UCSD-AML1 (cell line): ENCODE measurements around the gene RRAS.
"Not testable (repeated sequence)": the region's sequence is repeated elsewhere in the genome, so short reads cannot be mapped to it uniquely, and the experiment has no call there.

Source experiments
- DNase-seq: peaks from one replicate; lab custom pipeline; 2025; ENCODE audit not compliant: unreplicated experiment; lab: John Stamatoyannopoulos, UW

The RRAS gene

DNA sequence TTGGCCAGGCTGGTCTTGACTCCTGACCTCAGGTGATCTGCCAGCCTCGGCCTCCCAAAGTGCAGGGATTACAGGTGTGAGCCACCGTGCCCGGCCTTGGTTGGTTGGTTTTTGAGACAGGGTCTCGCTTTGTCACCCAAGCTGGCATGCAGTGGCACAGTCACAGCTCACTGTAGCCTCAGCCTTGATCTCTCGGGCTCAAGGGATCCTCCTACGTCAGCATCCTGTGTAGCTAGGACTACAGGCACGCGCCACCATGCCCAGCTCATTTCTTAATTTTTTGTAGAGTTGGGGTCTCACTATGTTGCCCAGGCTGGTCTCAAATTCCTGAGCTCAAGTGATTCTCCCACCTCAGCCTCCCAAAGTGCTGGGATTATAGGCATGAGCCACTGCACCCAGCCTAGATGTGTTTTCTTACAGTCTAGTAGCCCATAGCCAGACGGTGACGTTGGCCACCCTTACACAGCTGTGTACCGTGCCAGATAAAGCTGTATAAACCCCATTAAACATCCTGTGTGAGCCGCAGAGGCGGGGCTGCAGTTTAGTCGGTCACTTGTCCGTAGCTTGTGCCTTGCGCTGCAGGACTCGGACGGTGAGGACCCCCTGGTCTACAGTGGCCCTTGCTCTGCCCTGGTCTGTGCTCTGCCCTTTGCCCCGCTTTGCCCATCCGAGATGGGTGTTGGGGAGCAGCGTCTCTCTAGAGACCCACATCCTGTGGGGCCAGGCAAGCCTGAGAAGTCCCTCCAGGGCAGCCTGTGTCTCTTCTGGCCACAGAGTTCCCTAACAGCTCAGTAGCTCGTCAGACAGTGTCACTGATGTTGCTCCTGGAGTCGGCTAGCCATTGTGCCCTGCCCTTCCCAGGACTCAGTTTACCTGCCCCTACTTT is 15.9 kb upstream of the RRAS start:
- DNase-seq: no peak

DNA sequence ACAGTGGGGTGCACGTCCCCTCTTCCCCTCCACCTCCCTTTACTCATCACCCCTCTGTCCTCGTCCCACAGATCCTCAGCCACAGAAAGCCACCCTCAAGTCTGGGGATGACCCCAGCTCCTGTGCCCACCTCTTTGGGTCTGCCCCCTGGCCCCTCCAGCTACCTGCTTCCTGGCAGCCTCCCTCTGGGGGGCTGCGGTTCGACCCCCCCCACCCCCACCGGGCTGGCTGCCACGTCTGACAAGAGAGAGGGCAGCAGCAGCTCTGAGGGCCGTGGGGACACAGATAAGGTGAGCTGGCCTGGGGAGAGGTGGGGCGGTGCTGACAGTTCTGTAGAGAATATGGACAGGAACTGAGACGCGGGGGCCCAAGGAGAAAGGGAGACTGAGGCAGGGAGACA is 14.6 kb upstream of the RRAS start:
- DNase-seq: no peak

DNA sequence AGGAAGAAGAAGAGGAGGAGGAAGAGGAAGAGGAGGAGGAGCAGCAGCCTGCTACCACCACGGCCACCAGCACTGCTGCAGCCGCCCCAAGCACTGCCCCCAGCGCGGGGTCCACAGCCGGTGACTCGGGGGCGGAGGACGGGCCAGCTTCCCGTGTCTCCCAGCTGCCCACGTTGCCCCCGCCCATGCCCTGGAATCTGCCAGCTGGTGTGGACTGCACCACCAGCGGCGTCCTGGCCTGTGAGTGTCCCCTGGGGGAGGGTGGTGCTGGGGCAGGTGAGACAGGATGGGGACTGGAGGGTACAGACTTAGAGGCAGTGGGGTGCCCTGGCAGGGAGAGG is 13.5 kb upstream of the RRAS start:
- DNase-seq: no peak

DNA sequence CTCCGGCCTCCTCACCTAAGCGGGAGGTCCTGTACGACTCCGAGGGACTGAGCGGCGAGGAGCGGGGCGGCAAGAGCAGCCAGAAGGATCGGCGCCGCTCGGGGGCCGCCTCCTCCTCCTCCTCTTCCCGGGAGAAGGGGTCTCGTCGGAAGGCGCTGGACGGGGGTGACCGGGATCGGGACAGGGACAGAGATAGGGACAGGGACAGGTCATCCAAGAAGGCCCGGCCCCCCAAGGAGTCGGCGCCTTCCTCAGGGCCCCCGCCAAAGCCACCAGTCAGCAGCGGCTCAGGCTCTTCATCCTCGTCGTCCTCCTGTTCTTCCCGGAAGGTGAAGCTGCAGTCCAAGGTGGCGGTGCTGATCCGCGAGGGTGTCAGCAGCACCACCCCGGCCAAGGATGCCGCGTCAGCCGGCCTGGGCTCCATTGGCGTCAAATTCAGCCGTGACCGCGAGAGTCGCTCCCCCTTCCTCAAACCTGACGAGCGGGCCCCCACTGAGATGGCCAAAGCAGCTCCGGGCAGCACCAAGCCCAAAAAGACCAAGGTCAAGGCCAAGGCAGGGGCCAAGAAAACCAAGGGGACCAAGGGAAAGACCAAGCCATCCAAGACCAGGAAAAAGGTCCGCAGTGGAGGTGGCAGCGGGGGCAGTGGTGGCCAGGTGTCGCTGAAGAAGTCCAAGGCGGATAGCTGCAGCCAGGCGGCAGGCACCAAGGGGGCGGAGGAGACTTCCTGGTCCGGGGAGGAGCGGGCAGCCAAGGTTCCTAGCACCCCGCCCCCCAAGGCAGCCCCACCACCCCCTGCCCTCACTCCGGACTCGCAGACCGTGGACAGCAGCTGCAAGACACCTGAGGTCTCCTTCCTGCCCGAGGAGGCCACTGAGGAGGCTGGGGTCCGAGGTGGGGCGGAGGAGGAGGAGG is 12.9 kb upstream of the RRAS start:
- no peak for DNase-seq

DNA sequence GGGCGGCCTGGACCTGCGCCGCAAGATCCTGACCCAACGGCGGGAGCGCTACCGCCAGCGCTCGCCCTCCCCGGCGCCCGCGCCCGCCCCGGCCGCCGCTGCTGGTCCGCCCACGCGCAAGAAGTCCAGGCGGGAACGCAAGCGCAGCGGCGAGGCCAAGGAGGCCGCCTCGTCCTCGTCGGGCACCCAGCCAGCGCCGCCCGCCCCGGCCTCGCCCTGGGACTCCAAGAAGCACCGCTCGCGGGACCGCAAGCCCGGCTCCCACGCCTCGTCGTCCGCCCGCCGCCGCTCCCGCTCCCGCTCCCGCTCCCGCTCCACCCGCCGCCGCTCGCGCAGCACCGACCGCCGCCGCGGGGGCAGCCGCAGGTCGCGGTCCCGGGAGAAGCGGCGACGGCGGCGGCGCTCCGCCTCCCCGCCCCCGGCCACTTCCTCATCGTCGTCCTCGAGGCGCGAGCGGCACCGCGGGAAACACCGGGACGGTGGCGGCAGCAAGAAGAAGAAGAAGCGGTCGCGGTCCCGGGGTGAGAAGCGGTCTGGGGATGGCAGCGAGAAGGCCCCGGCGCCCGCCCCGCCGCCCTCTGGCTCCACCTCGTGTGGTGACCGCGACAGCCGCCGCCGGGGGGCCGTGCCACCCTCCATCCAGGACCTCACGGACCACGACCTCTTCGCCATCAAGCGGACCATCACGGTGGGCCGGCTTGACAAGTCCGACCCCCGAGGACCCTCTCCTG is 12.0 kb upstream of the RRAS start:
- DNase-seq: no peak

DNA sequence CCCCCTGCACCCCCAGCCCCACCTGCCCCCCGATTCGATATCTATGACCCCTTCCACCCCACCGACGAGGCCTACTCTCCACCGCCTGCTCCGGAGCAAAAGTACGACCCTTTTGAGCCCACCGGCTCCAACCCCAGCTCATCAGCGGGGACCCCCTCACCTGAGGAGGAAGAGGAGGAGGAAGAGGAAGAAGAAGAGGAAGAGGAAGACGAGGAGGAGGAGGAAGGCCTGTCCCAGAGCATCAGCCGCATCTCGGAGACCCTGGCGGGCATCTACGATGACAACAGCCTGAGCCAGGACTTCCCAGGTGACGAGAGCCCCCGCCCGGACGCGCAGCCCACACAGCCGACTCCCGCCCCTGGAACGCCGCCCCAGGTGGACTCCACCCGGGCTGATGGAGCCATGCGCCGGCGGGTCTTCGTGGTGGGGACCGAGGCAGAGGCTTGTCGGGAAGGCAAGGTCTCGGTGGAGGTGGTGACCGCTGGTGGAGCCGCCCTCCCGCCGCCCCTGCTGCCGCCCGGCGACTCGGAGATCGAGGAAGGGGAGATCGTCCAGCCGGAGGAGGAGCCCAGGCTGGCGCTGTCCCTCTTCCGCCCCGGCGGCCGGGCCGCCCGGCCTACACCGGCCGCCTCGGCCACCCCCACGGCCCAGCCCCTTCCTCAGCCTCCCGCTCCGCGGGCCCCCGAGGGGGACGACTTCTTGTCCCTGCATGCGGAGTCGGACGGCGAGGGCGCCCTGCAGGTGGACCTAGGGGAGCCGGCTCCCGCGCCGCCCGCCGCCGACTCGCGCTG is 11.3 kb upstream of the RRAS start:
- no peak for DNase-seq

DNA sequence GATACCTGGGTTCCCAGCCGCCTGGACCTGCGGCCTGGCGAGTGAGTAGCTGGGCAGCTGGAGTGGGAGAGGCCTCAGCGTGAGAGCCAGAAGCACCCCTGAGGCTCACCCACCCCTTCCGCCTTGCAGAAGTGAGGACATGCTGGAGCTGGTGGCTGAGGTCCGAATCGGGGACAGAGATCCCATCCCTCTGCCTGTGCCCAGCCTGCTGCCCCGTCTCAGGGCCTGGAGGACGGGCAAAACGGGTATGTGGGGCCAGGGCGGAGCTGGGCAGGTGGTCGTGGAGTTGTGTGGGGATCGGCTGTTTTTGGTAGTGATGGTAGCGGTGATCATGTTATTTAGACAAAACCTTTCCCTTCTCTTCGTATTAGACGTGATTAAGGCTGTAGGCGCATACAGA is 6.6 kb upstream of the RRAS start:
- no peak for DNase-seq

DNA sequence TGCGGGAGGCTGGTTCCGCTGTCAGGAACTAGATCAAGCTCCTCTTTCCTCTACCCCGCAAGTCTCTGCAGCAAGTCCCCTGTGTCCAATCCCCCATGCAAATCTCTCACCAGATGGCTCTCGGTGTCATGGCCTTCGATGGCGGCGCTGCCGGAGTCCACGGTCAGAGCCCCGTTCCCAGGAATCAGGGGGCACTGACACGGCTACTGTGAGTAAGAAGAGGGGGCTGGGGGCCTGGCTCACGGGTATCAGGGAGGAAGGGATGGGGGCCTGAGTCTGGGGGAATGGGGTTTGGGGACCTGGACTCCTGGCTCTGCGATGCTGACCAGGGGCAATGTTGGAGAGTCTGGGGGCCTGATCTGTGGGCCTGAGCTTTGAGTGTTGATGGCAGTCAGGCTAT is 6.1 kb upstream of the RRAS start:
- no peak for DNase-seq

DNA sequence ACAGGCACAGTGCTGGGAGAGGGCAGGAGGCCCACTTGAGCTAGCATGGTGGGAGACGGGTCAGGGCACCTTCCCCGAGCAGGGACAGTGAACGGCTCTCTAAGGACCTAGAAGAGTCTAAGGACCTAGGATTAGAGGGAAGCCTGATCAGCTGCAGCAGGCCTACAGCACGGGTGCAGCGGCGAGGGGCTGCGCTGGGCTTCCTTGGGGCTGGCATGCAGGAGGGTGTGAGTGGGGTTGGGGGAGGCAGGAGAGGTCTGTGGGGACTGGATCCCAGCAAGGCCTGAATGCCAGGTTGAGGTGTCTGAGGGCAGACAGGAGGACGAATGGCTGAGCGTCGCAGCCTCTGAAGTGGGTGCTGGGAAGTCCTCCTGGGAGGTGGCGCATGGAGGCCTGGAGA is 5.6 kb upstream of the RRAS start:
- DNase-seq: no peak

DNA sequence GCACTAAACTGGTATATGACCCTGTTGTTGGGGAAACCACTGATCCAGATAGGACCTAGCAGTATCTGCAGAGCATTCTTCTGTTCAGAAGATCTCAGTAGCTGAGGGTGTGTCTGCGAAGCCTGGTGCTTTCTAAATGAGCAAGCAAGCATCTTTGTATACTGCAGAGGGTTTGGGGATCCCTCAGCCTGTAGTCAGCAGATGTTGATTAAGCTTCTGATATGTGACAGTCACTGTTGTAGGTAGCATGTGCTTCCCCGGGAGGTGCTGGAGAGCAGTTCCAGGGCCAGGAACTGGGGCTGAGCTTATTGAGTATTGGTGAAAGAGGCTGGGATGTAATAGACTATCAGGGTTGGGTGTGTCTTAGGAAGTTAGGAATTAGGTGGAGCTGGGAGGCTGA is 3.5 kb upstream of the RRAS start:
- DNase-seq: no peak

DNA sequence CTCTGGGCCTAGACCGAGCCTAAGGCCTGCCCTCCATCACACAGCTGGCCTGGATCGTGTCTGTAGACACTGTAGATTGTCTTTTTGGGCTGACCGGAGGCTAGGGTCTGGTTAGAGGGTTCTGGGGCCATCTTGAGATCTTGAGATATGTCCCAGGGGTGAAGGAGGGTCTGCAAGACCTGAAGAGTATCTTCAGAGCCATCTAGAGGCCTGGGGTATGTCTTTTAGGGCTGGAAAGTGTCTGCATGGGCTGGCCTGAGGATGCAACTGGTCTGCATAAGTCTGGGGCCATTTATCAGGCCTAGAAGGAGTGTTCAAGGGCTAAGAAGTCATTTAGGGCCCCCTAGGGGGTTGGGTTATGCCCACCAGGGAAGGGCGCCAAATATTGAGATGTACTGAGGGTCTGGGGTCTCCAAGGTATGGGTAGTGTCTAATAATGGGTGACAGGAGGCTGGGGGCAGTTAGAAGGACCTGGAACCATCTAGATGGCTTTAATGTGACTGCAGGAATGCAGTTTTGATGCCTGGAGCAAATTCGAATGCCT is 2.6 kb upstream of the RRAS start:
- no peak for DNase-seq

DNA sequence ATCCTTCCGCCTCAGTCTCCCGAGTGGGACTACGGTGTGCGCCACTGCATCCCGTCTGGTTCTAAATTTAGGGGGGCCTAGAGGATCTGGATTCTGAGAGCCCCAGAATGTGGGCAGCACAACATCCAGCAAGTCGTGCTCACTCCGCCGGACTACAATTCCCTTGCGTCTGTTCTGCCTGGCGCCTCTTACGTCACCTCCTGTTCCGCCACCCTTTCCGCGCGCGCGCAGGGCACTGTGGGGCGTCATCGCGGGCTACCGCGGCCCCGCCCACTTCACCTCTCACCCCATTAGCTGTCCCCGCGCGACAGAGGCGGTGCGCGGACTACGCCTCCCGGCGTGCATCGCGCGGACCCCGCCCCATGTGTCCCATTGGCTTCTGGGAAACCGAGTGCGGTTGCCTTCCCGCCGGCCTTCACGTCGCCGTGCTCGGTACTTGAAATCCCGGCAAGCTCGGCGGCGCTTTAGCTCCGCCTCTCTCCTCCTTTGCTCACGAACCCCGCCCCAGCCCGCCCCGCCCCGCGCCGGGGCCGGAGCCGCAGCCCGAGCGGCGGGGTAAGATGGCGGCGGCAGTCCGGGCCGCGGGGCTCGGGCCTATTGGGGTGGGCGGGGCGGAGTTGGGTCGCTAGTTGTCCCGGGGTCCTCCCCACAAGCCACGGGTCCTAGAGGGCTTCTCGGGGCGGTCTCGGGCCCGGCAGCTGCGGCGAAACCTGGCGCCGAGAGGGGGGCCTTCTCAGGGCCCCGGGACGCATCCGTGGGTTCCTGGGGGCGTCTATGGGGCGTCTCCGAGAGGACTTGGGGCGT is 1.9 kb upstream of the RRAS start, which contains the start of gene SCAF1:
Gene SCAF1 (plus strand): TSS at position 522 of the 804 bp plus-strand sequence. CDS start 2,818 bp downstream, outside the sequence.
- DNase-seq: peak; percentile 100

DNA sequence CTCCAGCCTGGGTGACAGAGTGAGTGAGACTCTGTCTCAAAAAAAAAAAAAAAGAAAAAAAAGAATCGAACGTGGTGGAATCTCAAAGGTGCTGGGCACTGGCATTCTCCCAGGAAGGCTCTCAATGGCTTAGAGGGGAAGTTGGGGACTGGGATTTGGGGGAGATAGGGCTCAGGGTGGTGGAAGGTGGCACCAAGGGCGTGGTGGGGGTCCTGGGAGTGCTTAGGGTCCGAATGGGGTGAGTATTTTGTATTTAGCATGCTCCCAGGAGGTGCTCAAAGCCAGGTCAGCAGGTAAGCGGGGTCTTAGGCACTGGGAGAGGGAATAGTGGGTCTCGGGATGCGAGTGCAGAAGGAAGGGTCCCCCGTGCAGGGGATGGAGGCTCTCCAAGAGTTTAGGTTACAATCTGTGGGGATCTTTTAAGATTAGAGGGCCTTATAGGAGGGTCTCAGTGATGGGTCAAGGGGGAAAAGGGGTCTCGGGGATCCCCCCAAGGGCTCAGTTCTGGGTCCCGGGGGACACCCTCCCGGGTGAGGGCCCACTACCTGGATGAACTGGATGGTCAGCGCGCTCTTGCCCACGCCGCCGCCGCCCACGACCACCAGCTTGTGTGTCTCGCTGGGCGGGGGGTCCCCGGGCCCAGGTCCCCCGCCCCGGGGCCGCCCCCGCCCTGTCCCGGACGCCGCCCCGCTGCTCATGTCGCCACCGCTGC is 386 bp downstream of the RRAS start:
- DNase-seq: no peak

DNA sequence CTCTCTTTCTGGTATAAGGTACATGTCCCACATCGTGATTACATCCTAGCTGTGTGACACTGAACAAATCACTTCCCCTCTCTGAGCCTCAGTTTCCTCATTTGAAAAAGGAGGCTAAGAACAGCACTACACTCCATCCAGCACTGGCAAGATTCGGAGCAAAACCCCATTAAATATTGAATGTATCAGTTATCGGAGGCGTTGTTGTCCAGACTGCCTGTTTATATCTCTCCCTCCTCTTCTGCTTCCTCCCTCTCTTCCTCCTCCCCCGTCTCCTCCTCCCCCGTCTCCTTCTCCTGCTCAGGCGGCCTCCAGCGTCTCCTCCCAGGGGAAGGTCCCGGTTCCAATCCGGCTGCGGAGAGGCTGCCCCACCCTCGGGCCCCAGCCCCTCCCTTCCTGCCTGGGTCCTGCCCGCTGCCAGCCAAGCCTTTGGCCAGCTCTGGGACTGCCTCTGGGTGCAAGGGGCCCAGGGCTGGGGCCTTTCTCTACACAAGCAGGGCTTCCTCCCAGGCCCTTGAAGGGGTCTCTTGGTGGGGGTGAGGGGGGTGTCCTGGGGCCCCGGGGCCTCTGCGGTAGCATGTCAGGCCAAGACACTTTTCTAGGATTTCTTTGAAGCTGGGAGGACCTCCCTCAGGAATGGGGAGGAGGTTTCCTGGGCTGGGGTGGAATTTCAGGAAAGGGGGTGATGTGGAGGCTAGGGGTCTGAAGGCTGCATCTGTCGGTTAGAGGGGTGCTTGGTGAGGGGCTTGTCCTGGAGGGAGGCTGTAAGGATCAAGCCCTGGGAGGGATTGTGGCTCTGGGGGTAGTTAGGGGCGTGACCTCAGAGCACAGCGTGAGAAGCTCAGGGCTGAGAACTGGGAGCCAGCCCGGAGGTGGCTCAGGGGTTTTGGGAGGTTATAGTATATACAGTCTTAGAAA is 1.9 kb downstream of the RRAS start:
- DNase-seq: peak; percentile 70

DNA sequence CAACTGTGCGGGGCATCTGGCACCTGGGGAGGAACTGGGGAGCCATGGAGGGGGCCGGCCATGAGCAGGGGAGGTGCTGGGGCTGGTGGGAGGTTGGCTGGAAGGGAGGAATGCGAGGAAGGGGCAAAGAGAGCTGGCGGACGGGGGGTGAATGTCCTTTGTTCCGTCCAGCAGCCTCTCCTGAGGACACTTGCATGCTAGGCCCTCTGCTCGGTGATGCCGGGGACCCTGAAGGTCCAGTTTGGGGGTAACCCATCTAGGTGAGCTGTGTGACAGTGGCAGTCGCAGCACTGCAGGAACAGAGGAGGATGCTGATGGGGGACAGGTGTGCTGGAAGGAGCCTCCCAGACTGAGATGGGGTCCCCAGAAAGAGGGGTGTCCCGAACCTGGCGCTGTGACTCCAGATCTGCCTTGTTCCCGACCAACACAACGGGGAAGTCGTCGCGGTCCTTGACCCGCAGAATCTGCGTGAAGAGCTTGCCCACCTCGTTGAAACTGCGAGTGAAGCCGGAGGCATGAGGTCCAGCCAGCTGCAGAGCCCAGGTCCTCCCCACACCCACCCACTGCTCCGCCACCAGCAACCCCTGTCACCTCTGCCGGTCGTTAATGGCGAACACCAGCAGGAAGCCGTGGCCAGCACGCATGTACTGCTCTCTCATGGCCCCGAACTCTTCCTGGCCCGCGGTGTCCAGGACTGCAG is 3.6 kb downstream of the RRAS start:
- DNase-seq: no peak

DNA sequence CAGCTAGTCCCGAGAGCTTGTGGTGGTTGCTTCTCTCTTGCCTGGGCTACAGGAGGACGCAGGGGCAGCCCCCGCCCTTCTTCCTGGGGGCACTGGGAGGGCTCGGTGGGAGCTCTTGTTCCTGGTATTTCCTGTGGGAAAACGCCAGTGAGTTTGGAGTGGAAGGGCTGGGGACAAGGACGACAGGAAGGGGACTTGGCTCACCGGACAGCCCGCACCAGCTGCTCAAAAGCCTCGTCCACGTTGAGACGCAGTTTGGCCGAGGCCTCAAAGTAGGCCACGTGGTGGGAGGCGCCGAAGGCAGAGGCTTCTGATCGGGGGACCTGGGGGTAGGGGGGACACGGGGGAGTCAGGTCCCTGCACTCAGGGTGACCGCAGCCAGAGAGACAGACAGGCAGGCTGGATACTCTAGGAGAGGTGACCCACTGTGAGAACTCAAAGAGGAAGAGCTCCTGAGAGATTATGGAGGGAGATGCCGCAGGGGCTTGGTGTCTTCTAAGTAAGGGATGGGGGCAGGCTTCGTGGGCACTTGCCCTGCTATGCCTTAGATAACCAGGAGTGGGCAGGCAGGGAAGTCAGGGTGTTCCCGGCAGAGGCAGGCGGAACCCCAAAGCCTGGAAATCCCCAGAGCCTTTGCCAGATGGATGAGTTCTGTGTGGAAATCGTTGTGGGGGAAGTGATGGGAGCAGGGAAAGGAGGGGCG is 4.3 kb downstream of the RRAS start:
- no peak for DNase-seq

DNA sequence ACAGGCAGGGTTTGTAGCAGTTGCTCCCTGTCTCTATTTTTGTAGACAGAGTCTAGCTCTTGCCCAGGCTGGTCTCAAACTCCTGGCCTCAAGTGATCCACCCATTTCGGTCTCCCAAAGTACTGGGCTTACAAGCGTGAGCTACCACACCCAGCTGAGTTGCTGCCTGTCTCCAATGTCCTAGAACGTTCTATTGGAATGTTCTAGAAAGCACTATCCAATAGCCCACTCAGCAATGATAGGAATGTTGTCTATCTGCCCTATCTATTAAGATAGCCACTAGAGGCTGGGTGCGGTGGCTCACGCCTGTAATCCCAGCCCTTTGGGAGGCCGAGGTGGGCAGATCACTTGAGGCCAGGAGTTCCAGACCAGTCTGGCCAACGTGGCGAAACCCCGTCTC is 6.7 kb downstream of the RRAS start:
- DNase-seq: not testable (repeated sequence)
